ENCODE results near the gene MAGI1.

- no peak for TF ChIP-seq CTCF (IDR thresholded peaks at IDR 0.05 in 8 of 11, conservative IDR thresholded peaks at IDR 0.05 in 3 of 11)
- no peak for TF ChIP-seq POLR2AphosphoS5 (IDR thresholded peaks at IDR 0.05)
- TF ChIP-seq POLR2A (IDR thresholded peaks at IDR 0.05): no peak
These were observed 52.4 kb downstream of the MAGI1 start for GRCh38 chr3:65986285-65986684.
